GM21423 (cell line): Measurements from ENCODE around the gene GNAS.

Source experiments
- ATAC-seq: cut with Tn5 transposase; IDR thresholded peaks from one replicate; pipeline ENCODE4 v1.9.1; 2021; ENCODE audit warnings: mild to moderate bottlenecking, moderate library complexity; ENCODE audit not compliant: unreplicated experiment

GNAS gene

GRCh38 chr20:58877976-58878360 lies 25.5 kb downstream of the GNAS start:
- ATAC-seq, result no peak

GRCh38 chr20:58878399-58878798 lies 25.9 kb downstream of the GNAS start:
- no peak for ATAC-seq

- no peak for ATAC-seq
These were observed 27.9 kb downstream of the GNAS start for GRCh38 chr20:58880441-58880840.

GRCh38 chr20:58880994-58881752 lies 28.7 kb downstream of the GNAS start:
- no peak for ATAC-seq

- ATAC-seq, result no peak
These were observed 30.2 kb downstream of the GNAS start for GRCh38 chr20:58882704-58883089.

- ATAC-seq, result no peak
These were observed 30.8 kb downstream of the GNAS start for GRCh38 chr20:58883241-58883691.

- ATAC-seq, result no peak
These were observed 32.5 kb downstream of the GNAS start for GRCh38 chr20:58884966-58885365.

- ATAC-seq, result no peak
These were observed 34.0 kb downstream of the GNAS start for GRCh38 chr20:58886546-58886945.

GRCh38 chr20:58888103-58888502 lies 35.6 kb downstream of the GNAS start:
- ATAC-seq, result no peak

GRCh38 chr20:58888521-58889333 lies 36.2 kb downstream of the GNAS start:
- ATAC-seq, result peak; percentile 33

GRCh38 chr20:58889334-58889760 lies 36.8 kb downstream of the GNAS start:
- no peak for ATAC-seq

GRCh38 chr20:58889798-58890517 lies 37.4 kb downstream of the GNAS start:
- ATAC-seq, result no peak

- peak; percentile 35 for ATAC-seq
These were observed 38.1 kb downstream of the GNAS start for GRCh38 chr20:58890518-58891085.

GRCh38 chr20:58891086-58891717 lies 38.7 kb downstream of the GNAS start:
- peak; percentile 30 for ATAC-seq

- no peak for ATAC-seq
These were observed 39.2 kb downstream of the GNAS start for GRCh38 chr20:58891718-58892140.

- ATAC-seq, result no peak
These were observed 39.8 kb downstream of the GNAS start for GRCh38 chr20:58892141-58892931.

- no peak for ATAC-seq
These were observed 40.4 kb downstream of the GNAS start for GRCh38 chr20:58892932-58893224.

- ATAC-seq, result no peak
These were observed 41.0 kb downstream of the GNAS start for GRCh38 chr20:58893355-58894120.
